ENCODE results near the gene KCNG3.
"Not testable (repeated sequence)": the region's sequence is repeated elsewhere in the genome, so short reads cannot be mapped to it uniquely, and the experiment has no call there.

The KCNG3 gene

DNA sequence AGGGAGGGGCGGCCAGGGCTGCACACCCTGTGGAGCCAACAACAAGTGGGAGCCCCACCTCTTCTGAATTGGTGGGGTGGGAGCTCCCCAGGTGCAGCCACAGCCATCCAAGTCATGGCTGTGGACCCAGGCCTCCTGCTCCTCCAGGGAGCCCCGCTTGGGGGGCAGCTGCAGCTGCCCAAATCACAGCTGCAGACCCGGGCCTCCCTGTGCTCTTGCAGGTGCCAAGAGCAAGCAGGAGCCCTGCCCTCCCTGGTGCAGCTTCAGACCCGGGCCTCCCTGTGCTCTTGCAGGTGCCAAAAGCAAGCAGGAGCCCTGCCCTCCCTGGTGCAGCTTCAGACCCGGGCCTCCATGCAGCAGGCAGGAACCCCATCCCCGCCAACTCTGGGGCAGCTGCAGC lies 86.3 kb downstream of the KCNG3 start:
- no peak overlapping the region for H3K4me3 ChIP-seq (ENCODE audit: insufficient read depth, low read length, poor library complexity, severe bottlenecking)

DNA sequence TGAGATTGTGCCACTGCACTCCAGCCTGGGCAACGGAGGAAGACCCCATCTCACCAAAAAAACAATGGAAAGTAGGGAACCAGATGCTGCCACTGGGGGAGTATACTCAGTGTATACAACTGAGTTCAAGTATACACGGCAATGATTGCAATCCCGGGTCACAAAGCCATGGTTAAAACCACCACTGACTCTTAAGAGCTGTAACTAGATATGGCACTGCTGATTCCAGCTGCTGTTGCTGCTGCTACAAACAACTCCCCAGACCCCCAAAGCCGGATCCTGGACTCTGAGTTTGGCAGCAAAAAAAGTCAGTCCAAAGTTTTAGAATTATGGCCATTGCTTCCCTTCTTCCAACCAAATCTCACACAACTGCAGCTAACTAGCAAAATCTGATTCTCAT lies 89.1 kb downstream of the KCNG3 start:
- no peak overlapping the region for H3K4me3 ChIP-seq (ENCODE audit: insufficient read depth, low read length, poor library complexity, severe bottlenecking)
- H3K9me3 ChIP-seq (ENCODE audit: insufficient read depth, low read length) = no peaks in the 10 kb centered on the region
- H3K9ac ChIP-seq (ENCODE audit: low read length) = no peak overlapping the region
- no peaks in the 10 kb centered on the region for H3K9me2 ChIP-seq (replicated peaks; ENCODE audit: insufficient read depth, low read length)
- H2AFZ ChIP-seq (ENCODE audit: low read depth, low read length, severe bottlenecking) = no peak overlapping the region
- H3K27ac ChIP-seq (ENCODE audit: low read depth, low read length) = no peak overlapping the region
- no peaks in the 10 kb centered on the region for H3K79me2 ChIP-seq (ENCODE audit: insufficient read depth, low read length)
- H3K27me3 ChIP-seq (ENCODE audit: low read length) = no peaks in the 10 kb centered on the region
- no peaks in the 10 kb centered on the region for H4K20me1 ChIP-seq (ENCODE audit: low read depth, low read length)
- no peak overlapping the region for H3K4me2 ChIP-seq (ENCODE audit: low read depth, low read length, poor library complexity, severe bottlenecking)
- H3K36me3 ChIP-seq (ENCODE audit: low read length) = no peaks in the 10 kb centered on the region
- no peaks in the 10 kb centered on the region for H3F3A ChIP-seq (ENCODE audit: insufficient read depth)
- TF ChIP-seq, protein P1, sequence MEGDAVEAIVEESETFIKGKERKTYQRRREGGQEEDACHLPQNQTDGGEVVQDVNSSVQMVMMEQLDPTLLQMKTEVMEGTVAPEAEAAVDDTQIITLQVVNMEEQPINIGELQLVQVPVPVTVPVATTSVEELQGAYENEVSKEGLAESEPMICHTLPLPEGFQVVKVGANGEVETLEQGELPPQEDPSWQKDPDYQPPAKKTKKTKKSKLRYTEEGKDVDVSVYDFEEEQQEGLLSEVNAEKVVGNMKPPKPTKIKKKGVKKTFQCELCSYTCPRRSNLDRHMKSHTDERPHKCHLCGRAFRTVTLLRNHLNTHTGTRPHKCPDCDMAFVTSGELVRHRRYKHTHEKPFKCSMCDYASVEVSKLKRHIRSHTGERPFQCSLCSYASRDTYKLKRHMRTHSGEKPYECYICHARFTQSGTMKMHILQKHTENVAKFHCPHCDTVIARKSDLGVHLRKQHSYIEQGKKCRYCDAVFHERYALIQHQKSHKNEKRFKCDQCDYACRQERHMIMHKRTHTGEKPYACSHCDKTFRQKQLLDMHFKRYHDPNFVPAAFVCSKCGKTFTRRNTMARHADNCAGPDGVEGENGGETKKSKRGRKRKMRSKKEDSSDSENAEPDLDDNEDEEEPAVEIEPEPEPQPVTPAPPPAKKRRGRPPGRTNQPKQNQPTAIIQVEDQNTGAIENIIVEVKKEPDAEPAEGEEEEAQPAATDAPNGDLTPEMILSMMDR (IDR thresholded peaks at IDR 0.05; ENCODE audit: insufficient read depth, low read length, poor library complexity, severe bottlenecking) = no peak
- no peak for TF ChIP-seq EZH2phosphoT487 (conservative IDR thresholded peaks at IDR 0.05; ENCODE audit: low read length)

More for the DNA sequence above, 86.3 kb downstream of the KCNG3 start:
- TF ChIP-seq, protein P1 (IDR thresholded peaks at IDR 0.05; ENCODE audit: insufficient read depth, low read length, poor library complexity, severe bottlenecking) = no peak
- no peak for TF ChIP-seq EZH2phosphoT487 (conservative IDR thresholded peaks at IDR 0.05; ENCODE audit: low read length)
- Histone ChIP-seq H3K79me2 (ENCODE audit: insufficient read depth, low read length) (no peaks in the 10 kb centered on the region), H3K9ac (ENCODE audit: low read length) (no peak overlapping the region), H3K36me3 (ENCODE audit: low read length) (no peaks in the 10 kb centered on the region), H3K4me2 (ENCODE audit: low read depth, low read length, poor library complexity, severe bottlenecking) (no peak overlapping the region), H3K27ac (ENCODE audit: low read depth, low read length) (no peak overlapping the region), H3K27me3 (ENCODE audit: low read length) (no peaks in the 10 kb centered on the region), H3K9me3 (ENCODE audit: insufficient read depth, low read length) (no peaks in the 10 kb centered on the region), H4K20me1 (ENCODE audit: low read depth, low read length) (no peaks in the 10 kb centered on the region), H2AFZ (ENCODE audit: low read depth, low read length, severe bottlenecking) (no peak overlapping the region), H3K9me2 (replicated peaks; ENCODE audit: insufficient read depth, low read length) (no peaks in the 10 kb centered on the region), H3F3A (ENCODE audit: insufficient read depth) (no peaks in the 10 kb centered on the region)

DNA sequence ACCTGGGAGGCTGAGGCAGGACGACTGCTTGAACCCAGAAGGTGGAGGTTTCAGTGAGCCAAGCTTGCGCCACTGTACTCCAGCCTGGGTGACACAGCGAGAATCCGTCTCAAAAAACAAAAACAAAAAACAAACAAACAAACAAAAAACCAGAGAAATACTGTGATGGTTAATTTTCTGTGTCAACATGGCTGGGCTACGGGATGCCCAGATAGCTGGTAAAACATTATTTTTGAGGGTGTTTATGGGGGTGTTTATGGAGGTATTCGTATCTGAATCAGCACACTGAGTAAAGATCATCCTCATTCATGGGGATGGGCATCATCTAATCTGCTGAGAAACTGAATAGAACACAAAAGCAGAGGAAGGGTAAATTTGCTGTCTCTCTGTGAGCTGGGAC lies 92.0 kb downstream of the KCNG3 start:
- H3K36me3 ChIP-seq (ENCODE audit: low read length) = no peaks in the 10 kb centered on the region

DNA sequence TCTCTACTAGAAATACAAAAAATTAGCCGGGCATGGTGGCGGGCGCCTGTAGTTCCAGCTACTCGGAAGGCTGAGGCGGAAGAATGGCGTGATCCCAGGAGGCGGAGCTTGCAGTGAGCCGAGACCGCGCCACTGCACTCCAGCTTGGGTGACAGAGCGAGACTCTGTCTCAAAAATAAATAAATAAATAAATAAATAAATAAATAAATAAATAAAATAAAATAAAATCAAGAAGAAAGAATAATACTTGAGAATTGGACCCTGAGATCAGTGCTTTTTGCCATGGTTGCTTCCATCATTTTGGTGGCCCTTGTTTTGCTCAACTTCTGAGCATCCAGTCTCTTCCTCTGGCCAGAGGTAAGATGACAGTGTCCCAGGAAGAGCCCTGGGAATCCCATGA lies 95.7 kb downstream of the KCNG3 start:
- not testable (repeated sequence) for H3K36me3 ChIP-seq (ENCODE audit: low read length); H3K79me2 ChIP-seq (ENCODE audit: insufficient read depth, low read length); H3K4me3 ChIP-seq (ENCODE audit: insufficient read depth, low read length, poor library complexity, severe bottlenecking); H3K27ac ChIP-seq (ENCODE audit: low read depth, low read length); H2AFZ ChIP-seq (ENCODE audit: low read depth, low read length, severe bottlenecking); H3K9me2 ChIP-seq (replicated peaks; ENCODE audit: insufficient read depth, low read length); H4K20me1 ChIP-seq (ENCODE audit: low read depth, low read length); H3F3A ChIP-seq (ENCODE audit: insufficient read depth); H3K4me2 ChIP-seq (ENCODE audit: low read depth, low read length, poor library complexity, severe bottlenecking); H3K9me3 ChIP-seq (ENCODE audit: insufficient read depth, low read length); H3K27me3 ChIP-seq (ENCODE audit: low read length); H3K9ac ChIP-seq (ENCODE audit: low read length)

More for the DNA sequence above, 92.0 kb downstream of the KCNG3 start:
- no peaks in the 10 kb centered on the region for H3K9me2 ChIP-seq (replicated peaks; ENCODE audit: insufficient read depth, low read length)
- H3K27me3 ChIP-seq (ENCODE audit: low read length) = no peaks in the 10 kb centered on the region
- H3K4me3 ChIP-seq (ENCODE audit: insufficient read depth, low read length, poor library complexity, severe bottlenecking) = no peak overlapping the region
- TF ChIP-seq, protein P1 (IDR thresholded peaks at IDR 0.05; ENCODE audit: insufficient read depth, low read length, poor library complexity, severe bottlenecking) = no peak
- no peak for TF ChIP-seq EZH2phosphoT487 (conservative IDR thresholded peaks at IDR 0.05; ENCODE audit: low read length)
- no peaks in the 10 kb centered on the region for H3F3A ChIP-seq (ENCODE audit: insufficient read depth)
- H3K4me2 ChIP-seq (ENCODE audit: low read depth, low read length, poor library complexity, severe bottlenecking) = no peak overlapping the region
- H3K27ac ChIP-seq (ENCODE audit: low read depth, low read length) = no peak overlapping the region
- H4K20me1 ChIP-seq (ENCODE audit: low read depth, low read length) = no peaks in the 10 kb centered on the region
- no peak overlapping the region for H3K9ac ChIP-seq (ENCODE audit: low read length)
- H2AFZ ChIP-seq (ENCODE audit: low read depth, low read length, severe bottlenecking) = no peak overlapping the region
- no peaks in the 10 kb centered on the region for H3K9me3 ChIP-seq (ENCODE audit: insufficient read depth, low read length)
- H3K79me2 ChIP-seq (ENCODE audit: insufficient read depth, low read length) = no peaks in the 10 kb centered on the region

DNA sequence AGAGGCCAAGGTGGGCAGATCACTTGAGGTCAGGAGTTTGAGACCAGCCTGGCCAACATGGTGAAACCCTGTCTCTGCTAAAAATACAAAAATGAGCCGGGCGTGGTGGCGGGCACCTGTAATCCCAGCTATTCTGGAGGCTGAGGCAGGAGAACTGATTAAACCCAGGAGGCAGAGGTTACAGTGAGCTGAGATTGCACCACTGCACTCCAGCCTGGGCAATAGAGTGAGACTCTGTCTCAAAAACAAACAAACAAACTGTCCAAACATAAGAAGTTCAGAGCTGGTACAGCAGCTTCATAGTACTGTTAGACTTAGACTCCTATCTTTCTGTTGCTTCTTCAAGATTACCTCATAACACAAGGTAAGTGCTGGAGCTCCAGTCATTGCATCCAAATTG lies 100.5 kb downstream of the KCNG3 start:
- H3K36me3 ChIP-seq (ENCODE audit: low read length); H3K79me2 ChIP-seq (ENCODE audit: insufficient read depth, low read length); H4K20me1 ChIP-seq (ENCODE audit: low read depth, low read length); H3K27me3 ChIP-seq (ENCODE audit: low read length); H3K4me3 ChIP-seq (ENCODE audit: insufficient read depth, low read length, poor library complexity, severe bottlenecking); H2AFZ ChIP-seq (ENCODE audit: low read depth, low read length, severe bottlenecking); H3F3A ChIP-seq (ENCODE audit: insufficient read depth); H3K27ac ChIP-seq (ENCODE audit: low read depth, low read length); H3K4me2 ChIP-seq (ENCODE audit: low read depth, low read length, poor library complexity, severe bottlenecking); H3K9me3 ChIP-seq (ENCODE audit: insufficient read depth, low read length); H3K9me2 ChIP-seq (replicated peaks; ENCODE audit: insufficient read depth, low read length); H3K9ac ChIP-seq (ENCODE audit: low read length): not testable (repeated sequence)
